Breast epithelium (tissue), 3 donors: Measurements from ENCODE around the gene IL1RAPL2.

Experiments used
- CTCF ChIP-seq, 3 donors: fragments of 450-650 bp; IDR thresholded peaks; one replicate each; pipeline ENCODE4 v1.5.1; 2016 to 2017; ENCODE audit warnings: antibody characterized with exemption in 3 of 3, mild to moderate bottlenecking in 3 of 3, moderate library complexity in 3 of 3
- POLR2A ChIP-seq: fragments of 450-650 bp; IDR thresholded peaks from one replicate; pipeline ENCODE4 v1.6.1; 2016; ENCODE audit warnings: antibody characterized with exemption, mild to moderate bottlenecking, moderate library complexity
- POLR2AphosphoS5 ChIP-seq, 3 donors: sonication (generic); formaldehyde crosslinking; IDR thresholded peaks; one replicate each; pipeline ENCODE4 v1.6.1; 2017; ENCODE audit warnings: antibody characterized with exemption in 3 of 3

GRCh38 chrX:105038672-105039328 lies 472.8 kb downstream of the IL1RAPL2 start:
- no peak for TF ChIP-seq POLR2A
- TF ChIP-seq CTCF (IDR thresholded peaks at IDR 0.05) = no peak
- no peak for TF ChIP-seq POLR2AphosphoS5 (IDR thresholded peaks at IDR 0.05)
